GM12891 (cell line): Measurements from ENCODE around the gene CDH23.

Experiments
- POLR2A ChIP-seq: IDR thresholded peaks from 2 replicates; pipeline ENCODE4 v1.6.1; 2011; ENCODE audit warnings: low read depth, low read length, control low read depth
- POLR2AphosphoS5 ChIP-seq: IDR thresholded peaks from 2 replicates; pipeline ENCODE4 v1.6.1; 2011; ENCODE audit warnings: low read depth, low read length, control low read depth
- POU2F2 ChIP-seq: IDR thresholded peaks from 2 replicates; pipeline ENCODE4 v1.6.1; 2011; ENCODE audit warnings: low read depth, mild to moderate bottlenecking, control low read depth, low read length, moderate library complexity
- SPI1 ChIP-seq: IDR thresholded peaks from 2 replicates; pipeline ENCODE4 v1.6.1; 2011; ENCODE audit warnings: low read depth, low read length, control low read depth
- TAF1 ChIP-seq: IDR thresholded peaks from 2 replicates; pipeline ENCODE4 v1.6.1; 2011; ENCODE audit warnings: low read depth, low read length, control low read depth

DNA sequence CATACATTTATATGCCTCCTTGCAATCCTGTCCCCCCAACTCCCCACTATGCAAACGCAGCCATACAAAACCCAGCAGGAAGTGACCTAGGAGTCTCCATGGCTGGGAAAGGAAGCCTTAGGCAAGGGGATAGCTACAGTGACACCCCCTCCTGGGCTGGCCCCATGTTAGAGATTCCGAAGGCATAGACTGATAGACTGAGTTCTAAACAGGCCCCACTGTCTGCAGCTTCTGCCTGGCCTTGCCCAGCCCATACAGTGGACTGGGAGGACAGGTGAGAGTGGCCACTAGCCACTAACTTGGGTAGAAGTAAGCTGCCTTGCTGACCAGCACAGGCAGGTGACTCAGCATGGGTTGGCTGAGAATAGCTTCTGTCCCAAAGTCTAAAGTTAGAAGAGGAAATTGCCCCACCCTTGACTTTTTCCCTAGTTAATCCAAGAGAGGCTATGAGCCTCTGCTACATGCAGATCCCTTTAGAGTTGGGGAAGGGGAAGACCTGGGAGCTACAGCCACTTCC, 216.6 kb downstream of the CDH23 start:
- TF ChIP-seq POLR2A (no peak), SPI1 (no peak), TAF1 (no peak), POLR2AphosphoS5 (no peak), POU2F2 (no peak)
